Karpas-422 (cell line): ENCODE data around the gene ENAH. TPM values are rescaled to one million over a fixed set of nuclear protein-coding genes. Genes with fewer than 3 reads are reported as not detected.
"Not testable (repeated sequence)": the region's sequence is repeated elsewhere in the genome, so short reads cannot be mapped to it uniquely, and the experiment has no call there.

Experiments
- DNase-seq: peaks from one replicate; pipeline ENCODE4 v3.0.0-alpha.2; 2015
- H2AFZ ChIP-seq: fragments of 200-600 bp; sonication (generic); 2 replicates; pipeline ENCODE4 v1.6.1; 2014; ENCODE audit warnings: antibody characterized with exemption, low read length, mixed read lengths
- H3K27ac ChIP-seq: fragments of 200-600 bp; sonication (generic); 2 replicates; pipeline ENCODE4 v1.5.1; 2014; ENCODE audit warnings: mild to moderate bottlenecking, low read length, moderate library complexity
- H3K27me3 ChIP-seq: fragments of 200-600 bp; sonication (generic); 2 replicates; pipeline ENCODE4 v1.6.1; 2014; ENCODE audit warnings: low read length, mixed read lengths
- H3K36me3 ChIP-seq: fragments of 200-600 bp; sonication (generic); 2 replicates; pipeline ENCODE4 v1.6.1; 2014; ENCODE audit warnings: low read length, mixed read lengths; ENCODE audit not compliant: insufficient read depth
- H3K4me1 ChIP-seq: fragments of 200-600 bp; sonication (generic); 2 replicates; pipeline ENCODE4 v1.6.1; 2014; ENCODE audit warnings: mild to moderate bottlenecking, low read length, mixed read lengths
- H3K4me2 ChIP-seq: fragments of 200-600 bp; sonication (generic); 2 replicates; pipeline ENCODE4 v1.6.1; 2014; ENCODE audit warnings: low read length, low read depth, mild to moderate bottlenecking; ENCODE audit not compliant: poor library complexity, severe bottlenecking
- H3K4me3 ChIP-seq: fragments of 200-600 bp; sonication (generic); 2 replicates; pipeline ENCODE4 v1.5.1; 2014; ENCODE audit warnings: mild to moderate bottlenecking, antibody characterized with exemption, low read length, mixed read lengths
- H3K79me2 ChIP-seq: fragments of 200-600 bp; sonication (generic); 2 replicates; pipeline ENCODE4 v1.6.1; 2014; ENCODE audit warnings: mild to moderate bottlenecking, low read length, mixed read lengths
- H3K9ac ChIP-seq: fragments of 200-600 bp; sonication (generic); 2 replicates; pipeline ENCODE4 v1.6.0; 2014; ENCODE audit warnings: low read length
- H3K9me2 ChIP-seq: fragments of 200-600 bp; sonication (generic), shearing (Covaris generic); replicated peaks from 2 replicates; pipeline ENCODE4 v1.6.0; 2014; ENCODE audit warnings: mild to moderate bottlenecking, low read length, moderate library complexity; ENCODE audit not compliant: insufficient read depth
- H3K9me3 ChIP-seq: fragments of 300-700, 200-600 bp; sonication (generic); 2 replicates; pipeline ENCODE4 v1.6.1; 2014; ENCODE audit warnings: low read length, mixed read lengths
- H4K20me1 ChIP-seq: fragments of 200-600 bp; sonication (generic); 2 replicates; pipeline ENCODE4 v1.6.1; 2014; ENCODE audit warnings: mild to moderate bottlenecking, antibody characterized with exemption, low read length, low read depth; ENCODE audit not compliant: insufficient read depth
- total RNA-seq: library from RNA; depleted of rRNA; stranded (reverse); fragments of >200 nt; shearing (Covaris generic); gene quantifications from 2 replicates; pipeline ENCODE4 v1.2.3, GENCODE V29; 2014; ENCODE audit warnings: low replicate concordance

The ENAH gene
- total RNA-seq, 1 experiment from 2014 or later: not detected

DNA sequence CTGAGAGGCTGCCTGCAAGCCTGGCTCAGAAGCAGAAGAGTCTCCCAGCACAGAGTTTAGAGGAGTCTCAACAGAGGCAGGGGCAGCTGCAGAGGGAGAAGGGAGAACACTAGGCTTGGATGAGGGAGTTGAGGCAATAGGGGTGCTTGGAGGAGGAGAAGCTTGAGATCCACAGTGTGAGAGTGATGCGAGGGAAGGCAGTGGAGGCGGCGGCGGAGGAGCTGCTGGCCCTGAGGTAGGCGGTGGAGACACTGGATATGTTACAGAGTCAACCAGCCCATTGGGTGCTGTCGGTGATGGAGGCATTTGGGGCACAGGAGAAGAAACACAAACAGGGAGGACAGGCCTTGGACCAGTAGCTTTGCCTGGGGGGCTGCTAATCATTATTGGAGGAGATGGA lies 135.7 kb downstream of the ENAH start:
- Histone ChIP-seq H3K36me3 (no peaks in the 10 kb centered on the region), H3K79me2 (no peaks in the 10 kb centered on the region), H3K4me2 (no peak overlapping the region), H3K9me2 (no peaks in the 10 kb centered on the region), H3K4me1 (no peaks in the 10 kb centered on the region), H3K27me3 (no peaks in the 10 kb centered on the region), H4K20me1 (no peaks in the 10 kb centered on the region), H2AFZ (no peak overlapping the region), H3K4me3 (no peak overlapping the region), H3K9ac (no peak overlapping the region), H3K27ac (no peak overlapping the region), H3K9me3 (no peaks in the 10 kb centered on the region)
- no peak for DNase-seq

GRCh38 chr1:225514671-225515081 lies 138.2 kb downstream of the ENAH start:
- Histone ChIP-seq H3K79me2 (no peaks in the 10 kb centered on the region), H3K27ac (no peak overlapping the region), H3K4me1 (no peaks in the 10 kb centered on the region), H3K9me3 (no peaks in the 10 kb centered on the region), H2AFZ (no peak overlapping the region), H3K9me2 (no peaks in the 10 kb centered on the region), H3K4me3 (no peak overlapping the region), H3K4me2 (no peak overlapping the region), H3K27me3 (no peaks in the 10 kb centered on the region), H4K20me1 (no peaks in the 10 kb centered on the region), H3K36me3 (no peaks in the 10 kb centered on the region), H3K9ac (no peak overlapping the region)
- no peak for DNase-seq

DNA sequence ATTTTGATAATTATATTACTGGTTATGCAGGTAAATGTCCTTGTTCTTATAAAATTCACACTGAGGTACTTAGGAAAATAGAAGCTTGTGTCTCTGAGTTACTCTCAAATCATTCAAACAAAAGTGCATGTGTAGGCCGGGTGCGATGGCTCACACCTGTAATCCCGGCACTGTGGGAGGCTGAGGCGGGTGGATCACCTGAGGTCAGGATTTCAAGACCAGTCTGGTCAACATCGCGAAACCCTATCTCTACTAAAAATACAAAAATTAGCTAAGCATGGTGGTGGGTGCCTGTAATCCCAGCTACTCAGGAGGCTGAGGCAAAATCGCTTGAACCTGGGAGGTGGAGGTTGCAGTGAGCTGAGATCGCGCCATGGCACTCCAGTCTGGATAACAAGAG lies 139.3 kb downstream of the ENAH start:
- not testable (repeated sequence) for H3K36me3 ChIP-seq, H3K4me1 ChIP-seq, H4K20me1 ChIP-seq, H3K9me3 ChIP-seq, H3K27me3 ChIP-seq, DNase-seq, H3K27ac ChIP-seq, H3K79me2 ChIP-seq, H3K4me3 ChIP-seq, H3K9me2 ChIP-seq, H3K4me2 ChIP-seq, H2AFZ ChIP-seq, H3K9ac ChIP-seq

GRCh38 chr1:225511828-225512381 lies 141.0 kb downstream of the ENAH start:
- Histone ChIP-seq H3K9me3 (no peaks in the 10 kb centered on the region), H3K4me3 (no peak overlapping the region), H2AFZ (no peak overlapping the region)

GRCh38 chr1:225510740-225511139 lies 142.2 kb downstream of the ENAH start:
- H2AFZ ChIP-seq, H3K79me2 ChIP-seq, H3K27ac ChIP-seq, H3K4me1 ChIP-seq, H3K4me3 ChIP-seq, H3K36me3 ChIP-seq, H3K4me2 ChIP-seq, H3K9me3 ChIP-seq, H3K9me2 ChIP-seq, H4K20me1 ChIP-seq, H3K27me3 ChIP-seq, H3K9ac ChIP-seq, DNase-seq: not testable (repeated sequence)

More at GRCh38 chr1:225511828-225512381, 141.0 kb downstream of the ENAH start:
- no peak for DNase-seq
- Histone ChIP-seq H3K36me3 (no peaks in the 10 kb centered on the region), H4K20me1 (no peaks in the 10 kb centered on the region), H3K4me1 (no peaks in the 10 kb centered on the region), H3K9ac (no peak overlapping the region), H3K9me2 (no peaks in the 10 kb centered on the region), H3K27me3 (no peaks in the 10 kb centered on the region), H3K4me2 (no peak overlapping the region), H3K79me2 (no peaks in the 10 kb centered on the region), H3K27ac (no peak overlapping the region)

DNA sequence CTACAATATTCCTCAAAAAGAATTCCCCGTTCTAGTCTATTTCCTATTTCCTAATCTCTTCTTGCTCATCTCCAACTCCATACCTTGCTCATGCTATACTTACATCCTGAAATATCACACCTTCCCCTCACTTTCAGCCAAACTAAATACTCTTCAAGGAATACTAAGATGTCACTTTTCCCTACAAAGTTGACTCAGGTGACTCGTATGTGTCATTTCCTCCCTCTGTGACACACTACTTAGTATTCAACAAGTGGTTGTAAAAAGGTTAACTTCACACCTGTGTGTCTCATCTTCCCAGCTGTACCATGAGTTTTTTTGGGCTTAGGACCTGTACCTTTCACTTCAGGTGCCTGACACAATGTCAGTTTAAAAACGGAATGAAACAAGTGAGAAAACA lies 143.2 kb downstream of the ENAH start:
- no peaks in the 10 kb centered on the region for H3K4me1 ChIP-seq
- no peaks in the 10 kb centered on the region for H3K36me3 ChIP-seq
- H3K9ac ChIP-seq: no peak overlapping the region
- H3K9me3 ChIP-seq: no peaks in the 10 kb centered on the region
- no peaks in the 10 kb centered on the region for H3K9me2 ChIP-seq
- no peak overlapping the region for H3K4me3 ChIP-seq
- H3K79me2 ChIP-seq: no peaks in the 10 kb centered on the region
- H3K4me2 ChIP-seq: no peak overlapping the region
- no peak overlapping the region for H3K27ac ChIP-seq
- H2AFZ ChIP-seq: no peak overlapping the region
- no peak for DNase-seq
- H4K20me1 ChIP-seq: no peaks in the 10 kb centered on the region
- no peaks in the 10 kb centered on the region for H3K27me3 ChIP-seq

DNA sequence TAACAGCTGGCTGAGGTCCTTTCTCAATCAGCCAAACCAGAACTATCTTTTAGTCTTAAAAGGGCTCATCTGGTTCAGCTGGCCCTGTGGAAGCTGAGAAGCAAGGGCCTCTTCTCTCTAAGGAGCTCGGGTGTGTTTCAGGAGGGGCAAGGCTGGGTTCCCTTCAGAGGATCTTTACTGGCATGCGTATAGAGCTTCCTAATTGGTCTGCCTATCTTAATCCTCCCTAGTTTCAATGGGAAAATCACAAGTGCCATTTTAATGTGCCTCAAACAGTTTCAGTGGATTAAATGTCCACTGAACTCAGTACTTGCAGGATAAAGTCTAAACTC lies 143.6 kb downstream of the ENAH start:
- Histone ChIP-seq H3K27me3 (no peaks in the 10 kb centered on the region), H2AFZ (no peak overlapping the region), H3K4me2 (no peak overlapping the region), H3K9me3 (no peaks in the 10 kb centered on the region), H3K36me3 (no peaks in the 10 kb centered on the region), H3K4me3 (no peak overlapping the region), H3K9me2 (no peaks in the 10 kb centered on the region), H3K79me2 (no peaks in the 10 kb centered on the region), H3K9ac (no peak overlapping the region), H4K20me1 (no peaks in the 10 kb centered on the region), H3K27ac (no peak overlapping the region), H3K4me1 (no peaks in the 10 kb centered on the region)
- DNase-seq: no peak

- H3K4me2 ChIP-seq: no peak overlapping the region
- no peaks in the 10 kb centered on the region for H3K4me1 ChIP-seq
- H3K9me2 ChIP-seq: no peaks in the 10 kb centered on the region
- no peaks in the 10 kb centered on the region for H3K27me3 ChIP-seq
- DNase-seq: no peak
- H3K36me3 ChIP-seq: no peaks in the 10 kb centered on the region
- no peaks in the 10 kb centered on the region for H4K20me1 ChIP-seq
- H3K4me3 ChIP-seq: no peak overlapping the region
- no peak overlapping the region for H3K27ac ChIP-seq
- H3K79me2 ChIP-seq: no peaks in the 10 kb centered on the region
- no peaks in the 10 kb centered on the region for H3K9me3 ChIP-seq
- H3K9ac ChIP-seq: no peak overlapping the region
- no peak overlapping the region for H2AFZ ChIP-seq
Observed at GRCh38 chr1:225508538-225509375, 144.2 kb downstream of the ENAH start.
